Measurements from ENCODE around the gene UIMC1.

The UIMC1 gene

DNA sequence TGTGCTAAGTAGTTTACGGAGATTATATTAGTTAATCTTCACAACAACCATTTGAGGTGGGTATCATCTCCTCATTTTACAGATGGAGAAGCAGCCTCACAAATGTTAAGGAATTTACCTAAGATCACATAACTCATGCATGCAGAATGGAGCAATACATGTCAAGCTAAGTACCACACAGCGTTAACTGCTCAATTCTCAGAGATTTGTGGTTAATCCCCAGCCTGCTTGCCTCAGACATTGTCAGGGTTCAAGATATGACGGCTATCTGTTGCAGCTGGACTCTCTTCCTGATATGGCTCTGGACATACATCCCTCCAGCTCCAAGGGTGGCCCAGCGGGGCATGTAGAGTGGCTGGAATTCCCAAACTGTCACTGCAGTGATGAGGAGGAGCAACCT is 8.6 kb upstream of the UIMC1 start:
- TF ChIP-seq, protein P1, sequence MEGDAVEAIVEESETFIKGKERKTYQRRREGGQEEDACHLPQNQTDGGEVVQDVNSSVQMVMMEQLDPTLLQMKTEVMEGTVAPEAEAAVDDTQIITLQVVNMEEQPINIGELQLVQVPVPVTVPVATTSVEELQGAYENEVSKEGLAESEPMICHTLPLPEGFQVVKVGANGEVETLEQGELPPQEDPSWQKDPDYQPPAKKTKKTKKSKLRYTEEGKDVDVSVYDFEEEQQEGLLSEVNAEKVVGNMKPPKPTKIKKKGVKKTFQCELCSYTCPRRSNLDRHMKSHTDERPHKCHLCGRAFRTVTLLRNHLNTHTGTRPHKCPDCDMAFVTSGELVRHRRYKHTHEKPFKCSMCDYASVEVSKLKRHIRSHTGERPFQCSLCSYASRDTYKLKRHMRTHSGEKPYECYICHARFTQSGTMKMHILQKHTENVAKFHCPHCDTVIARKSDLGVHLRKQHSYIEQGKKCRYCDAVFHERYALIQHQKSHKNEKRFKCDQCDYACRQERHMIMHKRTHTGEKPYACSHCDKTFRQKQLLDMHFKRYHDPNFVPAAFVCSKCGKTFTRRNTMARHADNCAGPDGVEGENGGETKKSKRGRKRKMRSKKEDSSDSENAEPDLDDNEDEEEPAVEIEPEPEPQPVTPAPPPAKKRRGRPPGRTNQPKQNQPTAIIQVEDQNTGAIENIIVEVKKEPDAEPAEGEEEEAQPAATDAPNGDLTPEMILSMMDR (IDR thresholded peaks at IDR 0.05; ENCODE audit: insufficient read depth, low read length, poor library complexity, severe bottlenecking): no peak
- TF ChIP-seq EZH2phosphoT487 (conservative IDR thresholded peaks at IDR 0.05; ENCODE audit: low read length): no peak
- Histone ChIP-seq H2AFZ (ENCODE audit: low read depth, low read length, severe bottlenecking) (no peak overlapping the region), H3K4me2 (ENCODE audit: low read depth, low read length, poor library complexity, severe bottlenecking) (no peak overlapping the region)

DNA sequence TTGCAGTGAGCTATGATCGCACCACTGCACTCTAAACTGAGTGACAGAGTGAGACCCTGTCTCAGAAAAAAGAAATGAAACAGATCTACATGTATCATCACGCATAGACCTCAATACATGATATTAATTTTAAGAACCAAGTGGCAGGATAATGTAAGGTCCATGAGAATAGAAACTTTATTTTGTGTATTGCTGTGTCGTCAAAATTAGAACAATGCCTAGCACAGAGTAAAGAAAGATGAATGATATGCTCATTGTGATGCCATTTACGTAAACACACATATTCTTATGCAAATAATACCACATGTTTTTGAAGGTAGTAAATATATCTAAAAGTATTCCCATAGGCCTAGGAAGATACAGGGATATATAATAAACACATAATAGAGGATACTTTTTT is 3.6 kb upstream of the UIMC1 start:
- H4K20me1 ChIP-seq (ENCODE audit: low read depth, low read length): no peaks in the 10 kb centered on the region
- no peaks in the 10 kb centered on the region for H3K27me3 ChIP-seq (ENCODE audit: low read length)
- H3K4me2 ChIP-seq (ENCODE audit: low read depth, low read length, poor library complexity, severe bottlenecking): no peak overlapping the region
- no peak overlapping the region for H3K9ac ChIP-seq (ENCODE audit: low read length)
- no peaks in the 10 kb centered on the region for H3K9me3 ChIP-seq (ENCODE audit: insufficient read depth, low read length)
- no peak overlapping the region for H3K27ac ChIP-seq (ENCODE audit: low read depth, low read length)
- no peak overlapping the region for H3K4me3 ChIP-seq (ENCODE audit: insufficient read depth, low read length, poor library complexity, severe bottlenecking)
- no peaks in the 10 kb centered on the region for H3K9me2 ChIP-seq (replicated peaks; ENCODE audit: insufficient read depth, low read length)
- no peak for TF ChIP-seq EZH2phosphoT487 (conservative IDR thresholded peaks at IDR 0.05; ENCODE audit: low read length)
- TF ChIP-seq, protein P1 (IDR thresholded peaks at IDR 0.05; ENCODE audit: insufficient read depth, low read length, poor library complexity, severe bottlenecking): no peak
- H3F3A ChIP-seq (ENCODE audit: insufficient read depth): peaks cover 20% of the 10 kb centered on the region
- H2AFZ ChIP-seq (ENCODE audit: low read depth, low read length, severe bottlenecking): no peak overlapping the region
- no peaks in the 10 kb centered on the region for H3K36me3 ChIP-seq (ENCODE audit: low read length)
- peaks cover 13% of the 10 kb centered on the region for H3K79me2 ChIP-seq (ENCODE audit: insufficient read depth, low read length)

More for the DNA sequence above, 8.6 kb upstream of the UIMC1 start:
- no peaks in the 10 kb centered on the region for H3K9me3 ChIP-seq (ENCODE audit: insufficient read depth, low read length)
- H3K36me3 ChIP-seq (ENCODE audit: low read length): no peaks in the 10 kb centered on the region
- no peaks in the 10 kb centered on the region for H3K27me3 ChIP-seq (ENCODE audit: low read length)
- no peak overlapping the region for H3K4me3 ChIP-seq (ENCODE audit: insufficient read depth, low read length, poor library complexity, severe bottlenecking)
- H3K27ac ChIP-seq (ENCODE audit: low read depth, low read length): no peak overlapping the region
- H3K9me2 ChIP-seq (replicated peaks; ENCODE audit: insufficient read depth, low read length): no peaks in the 10 kb centered on the region
- no peaks in the 10 kb centered on the region for H3F3A ChIP-seq (ENCODE audit: insufficient read depth)
- no peaks in the 10 kb centered on the region for H4K20me1 ChIP-seq (ENCODE audit: low read depth, low read length)
- H3K79me2 ChIP-seq (ENCODE audit: insufficient read depth, low read length): no peaks in the 10 kb centered on the region; the same call in 1 of the 2 replicates
- no peak overlapping the region for H3K9ac ChIP-seq (ENCODE audit: low read length)

DNA sequence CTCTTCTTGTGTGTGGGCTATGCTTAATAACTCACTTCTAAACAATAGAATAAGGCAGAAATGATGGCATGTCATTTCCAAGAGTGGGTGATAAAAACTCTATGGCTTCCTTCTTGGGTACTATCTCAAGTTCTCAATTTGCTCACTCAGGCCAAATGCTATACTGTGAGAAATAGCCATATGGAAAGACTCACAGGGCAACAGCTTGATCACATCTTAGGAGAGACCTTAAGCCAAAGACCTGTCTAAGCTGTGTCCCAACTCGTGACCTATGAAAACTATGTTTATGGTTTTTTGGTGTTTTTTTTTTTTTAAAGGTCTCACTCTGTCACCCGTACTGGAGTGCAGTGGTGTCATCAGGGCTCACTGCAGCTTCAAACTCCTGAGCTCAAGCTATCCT is 2.1 kb upstream of the UIMC1 start:
- H3K27ac ChIP-seq (ENCODE audit: low read depth, low read length): no peak overlapping the region
- no peaks in the 10 kb centered on the region for H4K20me1 ChIP-seq (ENCODE audit: low read depth, low read length)
- H3K9me3 ChIP-seq (ENCODE audit: insufficient read depth, low read length): no peaks in the 10 kb centered on the region
- H3K4me3 ChIP-seq (ENCODE audit: insufficient read depth, low read length, poor library complexity, severe bottlenecking): no peak overlapping the region
- H3K9ac ChIP-seq (ENCODE audit: low read length): no peak overlapping the region
- TF ChIP-seq, protein P1 (IDR thresholded peaks at IDR 0.05; ENCODE audit: insufficient read depth, low read length, poor library complexity, severe bottlenecking): no peak
- no peak for TF ChIP-seq EZH2phosphoT487 (conservative IDR thresholded peaks at IDR 0.05; ENCODE audit: low read length)
- H3K27me3 ChIP-seq (ENCODE audit: low read length): no peaks in the 10 kb centered on the region
- peaks cover 23% of the 10 kb centered on the region for H3F3A ChIP-seq (ENCODE audit: insufficient read depth)
- H3K36me3 ChIP-seq (ENCODE audit: low read length): no peaks in the 10 kb centered on the region
- peaks cover 27% of the 10 kb centered on the region for H3K79me2 ChIP-seq (ENCODE audit: insufficient read depth, low read length)
- no peaks in the 10 kb centered on the region for H3K9me2 ChIP-seq (replicated peaks; ENCODE audit: insufficient read depth, low read length)
- H3K4me2 ChIP-seq (ENCODE audit: low read depth, low read length, poor library complexity, severe bottlenecking): no peak overlapping the region
- no peak overlapping the region for H2AFZ ChIP-seq (ENCODE audit: low read depth, low read length, severe bottlenecking)

Measured in SU-DHL-6 (cell line).